ENCODE measurements around the gene RNF2. TPM values are rescaled to one million over a fixed set of nuclear protein-coding genes. Genes with fewer than 3 reads are reported as not detected.

Gene RNF2
- total and polyA plus RNA-seq, 12 donors: 2.3 to 16.7 (median 13.2) TPM

- H3K4me3 ChIP-seq: no peak overlapping the region
- peaks cover 0 to 9% (median 0%) of the 10 kb centered on the region in 9 donors for H3K36me3 ChIP-seq
- no peaks in the 10 kb centered on the region for H3K4me1 ChIP-seq
- DNase-seq (no peak), ATAC-seq (no peak)
- 62 to 75% methylated on average over 2 of the region's 2 CpGs for WGBS, 2 donors
- no peak for TF ChIP-seq CTCF (IDR thresholded peaks at IDR 0.05)
- intact Hi-C loops (cut with DNase I): no loop called here
- H3K9me3 ChIP-seq: peaks cover 0 to 31% (median 22%) of the 10 kb centered on the region in 11 donors
- no peak overlapping the region for H3K27ac ChIP-seq
- no peaks in the 10 kb centered on the region for H3K27me3 ChIP-seq
These were observed 67.0 kb downstream of the RNF2 start for GRCh38 chr1:185112356-185112755.

GRCh38 chr1:185129708-185130107 is 84.3 kb downstream of the RNF2 start:
- Histone ChIP-seq H3K4me1 (no peaks in the 10 kb centered on the region), H3K27ac (no peak overlapping the region), H3K36me3 (peaks cover 0 to 100% (median 62%) of the 10 kb centered on the region in 9 donors), H3K9me3 (peaks cover 0 to 14% (median 0%) of the 10 kb centered on the region in 11 donors), H3K27me3 (no peaks in the 10 kb centered on the region), H3K4me3 (no peak overlapping the region)
- no peak for TF ChIP-seq CTCF (IDR thresholded peaks at IDR 0.05)
- ATAC-seq (no peak), DNase-seq (no peak)
- WGBS, 2 donors: 81 to 88% methylated on average over 2 of the region's 2 CpGs
- intact Hi-C loops (cut with DNase I): no loop called here

DNA sequence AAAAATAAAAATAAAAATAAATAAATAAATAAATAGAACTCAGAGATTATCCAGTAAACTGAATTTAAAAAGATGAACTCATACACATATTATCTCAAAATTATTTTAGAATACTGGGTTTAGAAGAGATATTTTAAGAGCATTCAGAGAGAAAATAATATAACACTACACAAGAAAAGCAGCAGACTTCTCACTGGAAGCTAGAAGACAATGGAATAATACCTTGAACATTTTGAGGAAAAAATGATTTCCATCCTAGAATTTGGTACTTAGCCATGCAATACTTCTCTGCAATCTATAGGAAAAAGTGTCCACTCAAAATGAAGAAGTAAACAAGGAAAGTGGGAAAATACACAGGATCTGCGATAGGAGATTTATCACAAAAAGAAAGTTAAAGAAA is 87.2 kb downstream of the RNF2 start:
- Histone ChIP-seq H3K36me3 (peaks cover 0 to 100% (median 62%) of the 10 kb centered on the region in 9 donors), H3K4me1 (no peaks in the 10 kb centered on the region), H3K4me3 (no peak overlapping the region), H3K27me3 (no peaks in the 10 kb centered on the region), H3K9me3 (peaks cover 0 to 14% (median 0%) of the 10 kb centered on the region in 11 donors), H3K27ac (no peak overlapping the region)
- ATAC-seq (no peak), DNase-seq (no peak)
- 94 to 100% methylated on average over 1 of the region's 1 CpG for WGBS, 2 donors
- intact Hi-C loops (cut with DNase I): no loop called here
- TF ChIP-seq CTCF (IDR thresholded peaks at IDR 0.05): no peak

GRCh38 chr1:185137896-185138545 is 92.7 kb downstream of the RNF2 start:
- no peak overlapping the region for H3K4me3 ChIP-seq
- H3K36me3 ChIP-seq: peaks cover 0 to 100% (median 35%) of the 10 kb centered on the region in 9 donors
- no peak for DNase-seq
- no peak for TF ChIP-seq CTCF (IDR thresholded peaks at IDR 0.05)
- ATAC-seq: no peak
- intact Hi-C loops (cut with DNase I): no loop called here
- peaks cover 0 to 2% (median 0%) of the 10 kb centered on the region in 11 donors for H3K9me3 ChIP-seq
- whole genome bisulfite sequencing, 2 donors: 97 to 100% methylated on average over 1 of the region's 1 CpG
- no peak overlapping the region for H3K27ac ChIP-seq
- no peaks in the 10 kb centered on the region for H3K27me3 ChIP-seq
- H3K4me1 ChIP-seq: no peaks in the 10 kb centered on the region

Data from heart right ventricle (tissue), 16 donors.